ENCODE data around the gene MOCOS.

The MOCOS gene

GRCh38 chr18:36295880-36296301 lies 108.6 kb downstream of the MOCOS start:
- no peaks in the 10 kb centered on the region for H3K36me3 ChIP-seq
- H3K4me1 ChIP-seq (ENCODE audit: control insufficient read depth in 1 of 2, insufficient read depth in 1 of 2, low read depth in 1 of 2, low read length in 1 of 2), result peaks cover 3 to 12% of the 10 kb centered on the region in 2 experiments
- H3K27ac ChIP-seq, result no peak overlapping the region
- H3K9me3 ChIP-seq, result no peaks in the 10 kb centered on the region
- peaks cover 97% of the 10 kb centered on the region for H3K27me3 ChIP-seq
- TF ChIP-seq CTCF (IDR thresholded peaks at IDR 0.05), result no peak
- H3K4me3 ChIP-seq (ENCODE audit: low read depth in 1 of 2, low read length in 1 of 2), result no peak overlapping the region

- Histone ChIP-seq H3K36me3 (no peaks in the 10 kb centered on the region), H3K27me3 (peaks cover 99% of the 10 kb centered on the region), H3K9me3 (no peaks in the 10 kb centered on the region), H3K4me3 (ENCODE audit: low read depth in 1 of 2, low read length in 1 of 2) (no peak overlapping the region), H3K4me1 (ENCODE audit: control insufficient read depth in 1 of 2, insufficient read depth in 1 of 2, low read depth in 1 of 2, low read length in 1 of 2) (peaks cover 3 to 12% of the 10 kb centered on the region in 2 experiments), H3K27ac (no peak overlapping the region)
- no peak for TF ChIP-seq CTCF (IDR thresholded peaks at IDR 0.05)
Observed at GRCh38 chr18:36296650-36297416, 109.5 kb downstream of the MOCOS start.

- Histone ChIP-seq H3K4me3 (ENCODE audit: low read depth in 1 of 2, low read length in 1 of 2) (no peak within 1 kb of the TSS), H3K27me3 (peaks cover 99% of the 10 kb centered on the region), H3K36me3 (no peaks in the 10 kb centered on the region), H3K4me1 (ENCODE audit: control insufficient read depth in 1 of 2, insufficient read depth in 1 of 2, low read depth in 1 of 2, low read length in 1 of 2) (peaks cover 3 to 12% of the 10 kb centered on the region in 2 experiments), H3K27ac (no peak within 1 kb of the TSS), H3K9me3 (no peaks in the 10 kb centered on the region)
- no peak for TF ChIP-seq CTCF (IDR thresholded peaks at IDR 0.05)
Observed at GRCh38 chr18:36297417-36298125, 110.3 kb downstream of the MOCOS start, which contains the start of gene FHOD3. FHOD3 (plus strand) TSS chr18:36297713; CDS start chr18:36297836, 123 bp downstream.

GRCh38 chr18:36298126-36298741 lies 110.9 kb downstream of the MOCOS start:
- H3K4me1 ChIP-seq (ENCODE audit: control insufficient read depth in 1 of 2, insufficient read depth in 1 of 2, low read depth in 1 of 2, low read length in 1 of 2), result peaks cover 3 to 12% of the 10 kb centered on the region in 2 experiments

More at GRCh38 chr18:36298126-36298741, 110.9 kb downstream of the MOCOS start:
- Histone ChIP-seq H3K4me3 (ENCODE audit: low read depth in 1 of 2, low read length in 1 of 2) (no peak overlapping the region), H3K27ac (no peak overlapping the region), H3K27me3 (peaks cover 100% of the 10 kb centered on the region), H3K36me3 (no peaks in the 10 kb centered on the region), H3K9me3 (no peaks in the 10 kb centered on the region)
- no peak for TF ChIP-seq CTCF (IDR thresholded peaks at IDR 0.05)

Data from neutrophil (primary cell).